Natural killer cell (primary cell): ENCODE data around the gene CD72. TPM values are rescaled to one million over a fixed set of nuclear protein-coding genes. Genes with fewer than 3 reads are reported as not detected.

ENCODE experiments used
- ATAC-seq, 3 donors: fragments of 150-1000 bp in 2 of 3; fragments of 200-7000 bp in 1 of 3; cut with Tn5 transposase; 1 replicate in 1 of 3; 2 replicates in 2 of 3; pipeline ENCODE4 v1.10.0; 2021; ENCODE audit warnings: mild to moderate bottlenecking in 2 of 3, moderate library complexity in 2 of 3
- DNase-seq, 2 donors: peaks; one replicate each; pipeline versions ENCODE4 v3.0.0 to v3.0.0-alpha.2; 2013 to 2021; ENCODE audit warnings: mixed read lengths in 1 of 2
- H3K27ac ChIP-seq: one replicate; pipeline ENCODE4 v1.5.1; 2013; ENCODE audit warnings: mild to moderate bottlenecking, low read length
- H3K27me3 ChIP-seq: one replicate; pipeline ENCODE4 v1.6.1; 2013; ENCODE audit warnings: low read length; ENCODE audit not compliant: control insufficient read depth, insufficient read depth
- H3K36me3 ChIP-seq: one replicate; pipeline ENCODE4 v1.6.1; 2013; ENCODE audit warnings: low read length; ENCODE audit not compliant: control insufficient read depth, insufficient read depth
- H3K4me1 ChIP-seq: one replicate; pipeline ENCODE4 v1.6.1; 2013; ENCODE audit warnings: low read length; ENCODE audit not compliant: control insufficient read depth, insufficient read depth
- H3K4me3 ChIP-seq: one replicate; pipeline ENCODE4 v1.5.1; 2013; ENCODE audit warnings: low read length
- H3K9me3 ChIP-seq: one replicate; pipeline ENCODE4 v1.6.1; 2013; ENCODE audit warnings: low read length; ENCODE audit not compliant: control insufficient read depth, insufficient read depth
- H3K27ac Mint-ChIP-seq, 2 donors: one replicate each; pipeline ENCODE4 v1.8.0; 2022; ENCODE audit warnings: mild to moderate bottlenecking in 2 of 2, mixed read lengths in 2 of 2, moderate library complexity in 1 of 2
- H3K27me3 Mint-ChIP-seq, 2 donors: one replicate each; pipeline ENCODE4 v1.8.0; 2022; ENCODE audit warnings: low read depth in 2 of 2, mixed read lengths in 2 of 2
- H3K36me3 Mint-ChIP-seq: one replicate; pipeline ENCODE4 v1.8.0; 2022; ENCODE audit warnings: mixed read lengths
- H3K4me1 Mint-ChIP-seq, 2 donors: one replicate each; pipeline ENCODE4 v1.8.0; 2022; ENCODE audit warnings: mixed read lengths in 2 of 2
- H3K4me3 Mint-ChIP-seq: one replicate; pipeline ENCODE4 v1.8.0; 2022; ENCODE audit warnings: mild to moderate bottlenecking, moderate library complexity, mixed read lengths
- H3K9me3 Mint-ChIP-seq, 2 donors: one replicate each; pipeline ENCODE4 v1.8.0; 2022; ENCODE audit warnings: mixed read lengths in 2 of 2
- CTCF ChIP-seq: fragments of 200-600 bp; IDR thresholded peaks from one replicate; pipeline ENCODE4 v1.8.0; 2022; ENCODE audit warnings: antibody characterized with exemption
- WGBS: methylation state at CpG from one replicate; pipeline ENCODE4 v1.1.7; 2013; ENCODE audit warnings: missing lambda C conversion rate; ENCODE audit not compliant: insufficient coverage; 5-methylcytosine and 5-hydroxymethylcytosine counted together
- intact Hi-C: fragments of 100-400 bp; cut with micrococcal nuclease; formaldehyde crosslinking; loops from one replicate; pipeline ENCODE4 v1.14.2; 2022
- total RNA-seq, 4 donors: library from RNA; stranded (reverse); fragments of 120-200 nt in 1 of 4; gene quantifications; one replicate each; pipeline versions ENCODE4 v1.2.3 to v1.2.4, GENCODE V29; 2013 to 2022

Gene CD72
- total RNA-seq, 3 donors from 2014 or later (not counting 1 experiment from before 2014, with no cell fraction given): 27.0 to 48.1 (median 32.3) TPM

- Mint-ChIP-seq H3K4me1 (peaks cover 23 to 33% of the 10 kb centered on the region in 2 donors), H3K27ac (no peak overlapping the region), H3K9me3 (no peaks in the 10 kb centered on the region), H3K36me3 (peaks cover 8% of the 10 kb centered on the region), H3K27me3 (no peaks in the 10 kb centered on the region), H3K4me3 (no peak overlapping the region)
- 97% methylated on average over 13 of the region's 13 CpGs for WGBS
- Histone ChIP-seq H3K4me1 (peaks cover 21% of the 10 kb centered on the region), H3K4me3 (no peak overlapping the region), H3K27me3 (no peaks in the 10 kb centered on the region), H3K9me3 (no peaks in the 10 kb centered on the region), H3K36me3 (peaks cover 39% of the 10 kb centered on the region), H3K27ac (no peak overlapping the region)
- TF ChIP-seq CTCF: no peak
- no peak for DNase-seq
- intact Hi-C loops: no loop called here
- ATAC-seq: no peak
These were observed 8.4 kb downstream of the CD72 start for GRCh38 chr9:35609820-35610163.

- Histone ChIP-seq H3K36me3 (peaks cover 39% of the 10 kb centered on the region), H3K9me3 (no peaks in the 10 kb centered on the region), H3K27ac (no peak overlapping the region), H3K27me3 (no peaks in the 10 kb centered on the region), H3K4me3 (no peak overlapping the region), H3K4me1 (peaks cover 27% of the 10 kb centered on the region)
- Mint-ChIP-seq H3K27ac (no peak overlapping the region), H3K4me3 (no peak overlapping the region), H3K4me1 (peaks cover 21 to 39% of the 10 kb centered on the region in 2 donors), H3K27me3 (no peaks in the 10 kb centered on the region), H3K36me3 (peaks cover 4% of the 10 kb centered on the region), H3K9me3 (no peaks in the 10 kb centered on the region)
- no peak for ATAC-seq
- intact Hi-C loops: no loop called here
- WGBS: 97% methylated on average over 31 of the region's 31 CpGs
- no peak for TF ChIP-seq CTCF
- no peak for DNase-seq
These were observed 9.0 kb downstream of the CD72 start for GRCh38 chr9:35609001-35609819.

GRCh38 chr9:35608221-35608620 is 10.0 kb downstream of the CD72 start:
- intact Hi-C loops: no loop called here
- WGBS: 95% methylated on average over 7 of the region's 7 CpGs
- H3K4me3 ChIP-seq: no peak overlapping the region
- H3K9me3 ChIP-seq: no peaks in the 10 kb centered on the region
- no peak overlapping the region for H3K27ac ChIP-seq
- H3K27ac Mint-ChIP-seq: peak overlapping the region in 1 of 2 donors; percentile 75
- peaks cover 28 to 48% of the 10 kb centered on the region in 2 donors for H3K4me1 Mint-ChIP-seq
- no peaks in the 10 kb centered on the region for H3K27me3 Mint-ChIP-seq
- no peaks in the 10 kb centered on the region for H3K9me3 Mint-ChIP-seq
- TF ChIP-seq CTCF: no peak
- no peaks in the 10 kb centered on the region for H3K27me3 ChIP-seq
- peaks cover 33% of the 10 kb centered on the region for H3K4me1 ChIP-seq
- DNase-seq (no peak), ATAC-seq (no peak)
- H3K4me3 Mint-ChIP-seq: no peak overlapping the region
- H3K36me3 ChIP-seq: peaks cover 39% of the 10 kb centered on the region
- no peaks in the 10 kb centered on the region for H3K36me3 Mint-ChIP-seq

- Histone ChIP-seq H3K36me3 (peaks cover 39% of the 10 kb centered on the region), H3K4me3 (no peak overlapping the region), H3K27ac (no peak overlapping the region), H3K4me1 (peaks cover 37% of the 10 kb centered on the region), H3K9me3 (no peaks in the 10 kb centered on the region), H3K27me3 (no peaks in the 10 kb centered on the region)
- H3K9me3 Mint-ChIP-seq: no peaks in the 10 kb centered on the region
- DNase-seq (no peak), ATAC-seq (no peak)
- peak overlapping the region in 1 of 2 donors; percentile 75 for H3K27ac Mint-ChIP-seq
- H3K27me3 Mint-ChIP-seq: no peaks in the 10 kb centered on the region
- 96% methylated on average over 5 of the region's 7 CpGs for WGBS
- H3K4me1 Mint-ChIP-seq: peaks cover 28 to 49% of the 10 kb centered on the region in 2 donors
- peak overlapping the region; percentile 1 for H3K4me3 Mint-ChIP-seq
- no peak for TF ChIP-seq CTCF
- H3K36me3 Mint-ChIP-seq: no peaks in the 10 kb centered on the region
- intact Hi-C loops: no loop called here
These were observed 11.5 kb downstream of the CD72 start for GRCh38 chr9:35606726-35607125.
